ENCODE data around the gene CCDC69.

Gene CCDC69

GRCh38 chr5:151233616-151234085 lies 9.8 kb upstream of the CCDC69 start:
- no peaks in the 10 kb centered on the region for H3K36me3 ChIP-seq
- H3K27ac ChIP-seq: peak overlapping the region in 9 of 11 experiments; percentile 76 to 87 (median 81); a peak in 13 of 22 replicates
- H3K4me3 ChIP-seq: peak overlapping the region in 1 of 10 experiments; percentile 29; a peak in 1 of 20 replicates
- H3K27me3 ChIP-seq: no peaks in the 10 kb centered on the region
- H3K4me1 ChIP-seq: peaks cover 35 to 84% (median 74%) of the 10 kb centered on the region in 10 experiments
- TF ChIP-seq Cebpa-rat (IDR thresholded peaks at IDR 0.05): no peak
- H3K9ac ChIP-seq: peak overlapping the region in 6 of 11 experiments; percentile 29 to 76 (median 67); a peak in 7 of 22 replicates
- no peaks in the 10 kb centered on the region for H4K20me1 ChIP-seq
- peak overlapping the region in 10 of 11 experiments; percentile 75 to 95 (median 90); a peak in 20 of 22 replicates for H3K4me2 ChIP-seq
- H3K9me3 ChIP-seq (replicated peaks in 1 of 11): no peaks in the 10 kb centered on the region

- Histone ChIP-seq H3K4me2 (peak overlapping the region in 8 of 11 experiments; percentile 9 to 95 (median 90); a peak in 10 of 22 replicates), H3K9me3 (replicated peaks in 1 of 11) (no peaks in the 10 kb centered on the region), H3K27me3 (no peaks in the 10 kb centered on the region), H4K20me1 (no peaks in the 10 kb centered on the region), H3K4me1 (peaks cover 32 to 84% (median 69%) of the 10 kb centered on the region in 10 experiments), H3K4me3 (no peak overlapping the region), H3K9ac (no peak overlapping the region), H3K27ac (no peak overlapping the region; a peak in 1 of 22 replicates), H3K36me3 (no peaks in the 10 kb centered on the region)
- no peak for TF ChIP-seq Cebpa-rat (IDR thresholded peaks at IDR 0.05)
Observed at GRCh38 chr5:151231359-151231758, 7.5 kb upstream of the CCDC69 start.

- Histone ChIP-seq H4K20me1 (no peaks in the 10 kb centered on the region), H3K9ac (no peak overlapping the region), H3K27ac (peak overlapping the region in 1 of 11 experiments; percentile 3; a peak in 1 of 22 replicates), H3K4me2 (no peak overlapping the region), H3K27me3 (no peaks in the 10 kb centered on the region), H3K4me3 (no peak overlapping the region), H3K4me1 (peaks cover 33 to 84% (median 64%) of the 10 kb centered on the region in 10 experiments), H3K9me3 (replicated peaks in 1 of 11) (no peaks in the 10 kb centered on the region), H3K36me3 (no peaks in the 10 kb centered on the region)
- TF ChIP-seq Cebpa-rat (IDR thresholded peaks at IDR 0.05): no peak
Observed at GRCh38 chr5:151230048-151230680, 6.3 kb upstream of the CCDC69 start.

GRCh38 chr5:151228986-151229385 lies 5.1 kb upstream of the CCDC69 start:
- TF ChIP-seq Cebpa-rat (IDR thresholded peaks at IDR 0.05): no peak
- Histone ChIP-seq H4K20me1 (no peaks in the 10 kb centered on the region), H3K4me2 (peak overlapping the region in 2 of 11 experiments; percentile 76 to 80; a peak in 1 of 22 replicates), H3K27ac (peak overlapping the region in 1 of 11 experiments; percentile 61; a peak in 1 of 22 replicates), H3K9ac (no peak overlapping the region), H3K4me3 (no peak overlapping the region), H3K36me3 (no peaks in the 10 kb centered on the region), H3K4me1 (peaks cover 32 to 84% (median 64%) of the 10 kb centered on the region in 10 experiments), H3K9me3 (replicated peaks in 1 of 11) (no peaks in the 10 kb centered on the region), H3K27me3 (no peaks in the 10 kb centered on the region)

- H3K27ac ChIP-seq: peak overlapping the region in 9 of 11 experiments; percentile 2 to 73 (median 61); a peak in 14 of 22 replicates
- H3K9ac ChIP-seq: peak overlapping the region in 6 of 11 experiments; percentile 18 to 42 (median 29); a peak in 7 of 22 replicates
- H3K27me3 ChIP-seq: no peaks in the 10 kb centered on the region
- H3K4me1 ChIP-seq: peaks cover 29 to 77% (median 56%) of the 10 kb centered on the region in 10 experiments
- H4K20me1 ChIP-seq: peaks cover 0 to 4% (median under 1%) of the 10 kb centered on the region in 11 experiments; a peak in 7 of 22 replicates
- peak overlapping the region; percentile 38 to 80 (median 59) for H3K4me2 ChIP-seq
- no peaks in the 10 kb centered on the region for H3K9me3 ChIP-seq (replicated peaks in 1 of 11)
- no peak overlapping the region for H3K4me3 ChIP-seq
- no peaks in the 10 kb centered on the region for H3K36me3 ChIP-seq
- TF ChIP-seq Cebpa-rat (IDR thresholded peaks at IDR 0.05): peak in 4 of 11 experiments; percentile 38 to 76 (median 68); a peak in 6 of 22 replicates
Observed at GRCh38 chr5:151227918-151228447, 4.1 kb upstream of the CCDC69 start.

GRCh38 chr5:151225475-151225874 lies 1.6 kb upstream of the CCDC69 start:
- H3K4me2 ChIP-seq: peak overlapping the region; percentile 86 to 99 (median 97); a peak in 18 of 22 replicates
- H3K36me3 ChIP-seq: peaks cover 0 to 14% (median 0%) of the 10 kb centered on the region in 11 experiments; a peak in 8 of 22 replicates
- H3K9me3 ChIP-seq (replicated peaks in 1 of 11): no peaks in the 10 kb centered on the region
- no peak for TF ChIP-seq Cebpa-rat (IDR thresholded peaks at IDR 0.05)
- no peaks in the 10 kb centered on the region for H3K27me3 ChIP-seq
- H3K9ac ChIP-seq: no peak overlapping the region
- peaks cover 9 to 28% (median 23%) of the 10 kb centered on the region in 11 experiments; a peak in 17 of 22 replicates for H4K20me1 ChIP-seq
- peak overlapping the region in 1 of 11 experiments; percentile 24; a peak in 2 of 22 replicates for H3K27ac ChIP-seq
- peaks cover 54 to 81% (median 65%) of the 10 kb centered on the region in 10 experiments for H3K4me1 ChIP-seq
- no peak overlapping the region for H3K4me3 ChIP-seq

- no peaks in the 10 kb centered on the region for H3K27me3 ChIP-seq
- peak overlapping the region; percentile 86 to 99 (median 97); a peak in 21 of 22 replicates for H3K4me2 ChIP-seq
- peaks cover 58 to 85% (median 69%) of the 10 kb centered on the region in 10 experiments for H3K4me1 ChIP-seq
- H3K4me3 ChIP-seq: no peak overlapping the region
- H3K36me3 ChIP-seq: peaks cover 0 to 18% (median 0%) of the 10 kb centered on the region in 11 experiments; a peak in 8 of 22 replicates
- H3K9me3 ChIP-seq (replicated peaks in 1 of 11): no peaks in the 10 kb centered on the region
- peaks cover 13 to 31% (median 24%) of the 10 kb centered on the region in 11 experiments; a peak in 17 of 22 replicates for H4K20me1 ChIP-seq
- peak overlapping the region in 2 of 11 experiments; percentile 24 to 91; a peak in 2 of 22 replicates for H3K27ac ChIP-seq
- no peak overlapping the region for H3K9ac ChIP-seq
- TF ChIP-seq Cebpa-rat (IDR thresholded peaks at IDR 0.05): no peak
Observed at GRCh38 chr5:151225071-151225470, 1.2 kb upstream of the CCDC69 start.

- peak overlapping the region in 10 of 11 experiments; percentile 80 to 95 (median 90); a peak in 17 of 22 replicates for H3K27ac ChIP-seq
- H3K36me3 ChIP-seq: peaks cover 0 to 25% (median 0%) of the 10 kb centered on the region in 11 experiments; a peak in 8 of 22 replicates
- no peak for TF ChIP-seq Cebpa-rat (IDR thresholded peaks at IDR 0.05)
- H3K9me3 ChIP-seq (replicated peaks in 1 of 11): no peaks in the 10 kb centered on the region
- H4K20me1 ChIP-seq: peaks cover 18 to 37% (median 24%) of the 10 kb centered on the region in 11 experiments; a peak in 17 of 22 replicates
- no peaks in the 10 kb centered on the region for H3K27me3 ChIP-seq
- H3K4me1 ChIP-seq: peaks cover 65 to 92% (median 76%) of the 10 kb centered on the region in 10 experiments
- H3K4me3 ChIP-seq: peak overlapping the region; percentile 80 to 98 (median 92)
- peak overlapping the region; percentile 85 to 95 (median 92); a peak in 18 of 22 replicates for H3K9ac ChIP-seq
- H3K4me2 ChIP-seq: peak overlapping the region; percentile 86 to 99 (median 97)
Observed at GRCh38 chr5:151224372-151224771, 480 bp upstream of the CCDC69 start.

Measured in BLaER1 treated with 17β-estradiol and CSF1 and Interleukin-3, amounts not matched to agents 10 nM and 100 nM (cell line).